ENCODE measurements around the gene LYPD1.

DNA sequence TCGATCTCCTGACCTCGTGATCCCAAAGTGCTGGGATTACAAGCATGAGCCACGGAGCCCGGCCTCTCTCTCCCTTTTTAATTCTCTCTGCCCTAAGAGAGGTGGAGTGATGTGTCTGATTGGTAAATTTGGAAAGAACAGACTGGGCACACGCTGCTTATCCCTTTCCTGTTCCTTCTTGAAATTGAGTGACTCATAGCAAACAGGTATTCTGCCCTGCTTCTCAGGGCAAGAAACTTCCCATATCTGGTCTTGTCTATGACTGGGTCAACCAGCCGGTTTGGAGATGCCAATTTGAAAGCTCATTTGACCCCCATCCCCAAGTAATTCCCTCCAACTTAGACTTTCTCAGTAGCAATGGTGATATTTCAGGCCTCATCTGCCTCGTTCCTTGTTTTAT lies 15.0 kb downstream of the LYPD1 start:
- TF ChIP-seq CTCF (IDR thresholded peaks at IDR 0.05; ENCODE audit: low read depth, low read length, missing input control) (no peak), JUND (IDR thresholded peaks at IDR 0.05) (no peak), TAF1 (conservative IDR thresholded peaks at IDR 0.05) (no peak), YY1 (IDR thresholded peaks at IDR 0.05) (no peak), RAD21 (IDR thresholded peaks at IDR 0.05) (no peak)
- TF ChIP-seq, protein P1, sequence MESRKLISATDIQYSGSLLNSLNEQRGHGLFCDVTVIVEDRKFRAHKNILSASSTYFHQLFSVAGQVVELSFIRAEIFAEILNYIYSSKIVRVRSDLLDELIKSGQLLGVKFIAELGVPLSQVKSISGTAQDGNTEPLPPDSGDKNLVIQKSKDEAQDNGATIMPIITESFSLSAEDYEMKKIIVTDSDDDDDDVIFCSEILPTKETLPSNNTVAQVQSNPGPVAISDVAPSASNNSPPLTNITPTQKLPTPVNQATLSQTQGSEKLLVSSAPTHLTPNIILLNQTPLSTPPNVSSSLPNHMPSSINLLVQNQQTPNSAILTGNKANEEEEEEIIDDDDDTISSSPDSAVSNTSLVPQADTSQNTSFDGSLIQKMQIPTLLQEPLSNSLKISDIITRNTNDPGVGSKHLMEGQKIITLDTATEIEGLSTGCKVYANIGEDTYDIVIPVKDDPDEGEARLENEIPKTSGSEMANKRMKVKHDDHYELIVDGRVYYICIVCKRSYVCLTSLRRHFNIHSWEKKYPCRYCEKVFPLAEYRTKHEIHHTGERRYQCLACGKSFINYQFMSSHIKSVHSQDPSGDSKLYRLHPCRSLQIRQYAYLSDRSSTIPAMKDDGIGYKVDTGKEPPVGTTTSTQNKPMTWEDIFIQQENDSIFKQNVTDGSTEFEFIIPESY (IDR thresholded peaks at IDR 0.05), result no peak

Measured in liver (tissue), 3 donors.